GM12878 (cell line): ENCODE measurements around the gene DCPS. TPM values are rescaled to one million over a fixed set of nuclear protein-coding genes. Genes with fewer than 3 reads are reported as not detected.

Source experiments
- ATAC-seq: fragments of 200-7000 bp; cut with Tn5 transposase; 3 replicates; pipeline ENCODE4 v1.9.1; 2020; ENCODE audit warnings: mild to moderate bottlenecking, moderate library complexity
- BruUV-seq: library from RNA; stranded (reverse); fragments of 400-500 nt; replicated peaks from 2 replicates; lab custom pipeline; 2021; lab: Mats Ljungman, UMichigan
- CTCF ChIA-PET: fragments of 300-600 bp; sonication (Branson Sonifier 250); formaldehyde crosslinking; extraction: SDS; loops from one replicate; lab custom pipeline; 2021; ENCODE audit warnings: inconsistent platforms; lab: Yijun Ruan, JAX
- POLR2A ChIA-PET: fragments of 350-600 bp; formaldehyde crosslinking; extraction: SDS; loops from one replicate; lab custom pipeline; 2021; ENCODE audit warnings: inconsistent platforms; lab: Charles Lee
- RAD21 ChIA-PET: fragments of 300-600 bp; sonication (Branson Sonifier 250); formaldehyde crosslinking; loops from one replicate; lab custom pipeline; 2023; ENCODE audit warnings: antibody characterized with exemption; ENCODE audit not compliant: unreplicated experiment; lab: Charles Lee
- SMC1A ChIA-PET: fragments of 300-600 bp; sonication (Branson Sonifier 250); formaldehyde crosslinking; loops from one replicate; lab custom pipeline; 2023; ENCODE audit not compliant: unreplicated experiment, uncharacterized antibody; lab: Charles Lee
- DNase-seq: peaks from one replicate; pipeline ENCODE4 v3.0.0-alpha.2; 2011; ENCODE audit warnings: low read depth, low spot score
- FAIRE-seq: peaks from 3 replicates; lab custom pipeline; 2011; peaks lifted over from hg19 to GRCh38; lab: Jason Lieb, UNC
- H2AFZ ChIP-seq: 2 replicates; pipeline ENCODE4 v1.6.0; 2011; ENCODE audit warnings: low read depth, low read length, control low read depth; ENCODE audit not compliant: control insufficient read depth
- H3K27ac ChIP-seq: 2 replicates; pipeline ENCODE4 v1.5.1; 2011; ENCODE audit warnings: control low read depth; ENCODE audit not compliant: control insufficient read depth, insufficient read depth
- H3K27me3 ChIP-seq, 2 experiments: replicated peaks in 1 of 2; 2 replicates each; pipeline versions ENCODE4 v1.6.0 to v1.6.1; 2011; ENCODE audit warnings: low read length in 1 of 2; ENCODE audit not compliant: control insufficient read depth in 2 of 2, insufficient read depth in 2 of 2
- H3K36me3 ChIP-seq, 2 experiments: 2 replicates each; pipeline ENCODE4 v1.5.1; 2011; ENCODE audit warnings: low read length in 1 of 2; ENCODE audit not compliant: control insufficient read depth in 2 of 2, insufficient read depth in 2 of 2
- H3K4me1 ChIP-seq: 2 replicates; pipeline ENCODE4 v1.6.1; 2011; ENCODE audit warnings: mild to moderate bottlenecking, low read length, moderate library complexity, mixed read lengths; ENCODE audit not compliant: control insufficient read depth, insufficient read depth
- H3K4me2 ChIP-seq: 2 replicates; pipeline ENCODE4 v1.6.0; 2011; ENCODE audit warnings: control low read depth; ENCODE audit not compliant: control insufficient read depth, insufficient read depth
- H3K4me3 ChIP-seq: fragments of 200-600 bp; sonication (generic); 2 replicates; pipeline ENCODE4 v1.5.1; 2016
- H3K79me2 ChIP-seq: 2 replicates; pipeline ENCODE4 v1.6.0; 2011; ENCODE audit warnings: low read length; ENCODE audit not compliant: control insufficient read depth, insufficient read depth
- H3K9ac ChIP-seq: 2 replicates; pipeline ENCODE4 v1.8.0; 2011; ENCODE audit warnings: low read length, control low read depth, mixed read lengths; ENCODE audit not compliant: control insufficient read depth, insufficient read depth
- H3K9me3 ChIP-seq: replicated peaks from 3 replicates; pipeline ENCODE4 v1.5.1; 2011; ENCODE audit warnings: mild to moderate bottlenecking, low read length; ENCODE audit not compliant: control insufficient read depth, insufficient read depth
- H4K20me1 ChIP-seq: 2 replicates; pipeline ENCODE4 v1.6.0; 2011; ENCODE audit not compliant: control insufficient read depth, insufficient read depth
- BCL11A ChIP-seq: IDR thresholded peaks from 2 replicates; pipeline ENCODE4 v1.6.1; 2011; ENCODE audit warnings: low read depth, low read length
- BRCA1 ChIP-seq: IDR thresholded peaks from 2 replicates; pipeline ENCODE4 v1.6.1; 2011; ENCODE audit warnings: low read depth, low read length, improper control_type of control experiment
- CBX5 ChIP-seq: sonication (generic); IDR thresholded peaks from 2 replicates; pipeline ENCODE4 v1.6.1; 2016; ENCODE audit warnings: low read depth, moderate library complexity, mild to moderate bottlenecking, inconsistent platforms
- CHD2 ChIP-seq: IDR thresholded peaks from 2 replicates; pipeline ENCODE4 v1.6.1; 2011; ENCODE audit warnings: low read depth, low read length, improper control_type of control experiment, borderline replicate concordance
- EZH2 ChIP-seq: IDR thresholded peaks from 2 replicates; pipeline ENCODE4 v1.6.1; 2012; ENCODE audit warnings: low read depth, mild to moderate bottlenecking, control low read depth, inconsistent platforms, low read length, borderline replicate concordance; ENCODE audit not compliant: control insufficient read depth
- JUND ChIP-seq: IDR thresholded peaks from 2 replicates; pipeline ENCODE4 v1.6.1; 2012; ENCODE audit warnings: low read depth, mild to moderate bottlenecking, low read length, improper control_type of control experiment, moderate library complexity
- NBN ChIP-seq: fragments of 450-650 bp; IDR thresholded peaks from 2 replicates; pipeline ENCODE4 v1.6.1; 2016
- POU2F2 ChIP-seq: IDR thresholded peaks from 3 replicates; pipeline ENCODE4 v1.6.1; 2011; ENCODE audit warnings: low read depth, mild to moderate bottlenecking, low read length, borderline replicate concordance
- RAD21 ChIP-seq: IDR thresholded peaks from 2 replicates; pipeline ENCODE4 v1.6.1; 2011; ENCODE audit warnings: mild to moderate bottlenecking, low read depth, low read length, moderate library complexity; ENCODE audit not compliant: insufficient read depth
- RBBP5 ChIP-seq: fragments of 200-600 bp; sonication (generic); conservative IDR thresholded peaks from 2 replicates; pipeline ENCODE4 v1.6.1; 2016
- RELA ChIP-seq: fragments of 450-650 bp; IDR thresholded peaks from 2 replicates; pipeline ENCODE4 v1.8.0; 2014; ENCODE audit warnings: borderline replicate concordance; ENCODE audit not compliant: partially characterized antibody
- RUNX3 ChIP-seq: IDR thresholded peaks from 2 replicates; pipeline ENCODE4 v1.6.1; 2012; ENCODE audit warnings: low read length, inconsistent platforms
- SREBF2 ChIP-seq: IDR thresholded peaks from 2 replicates; pipeline ENCODE4 v1.6.1; 2012; ENCODE audit warnings: mild to moderate bottlenecking, low read length
- TCF12 ChIP-seq: IDR thresholded peaks from 2 replicates; pipeline ENCODE4 v1.6.1; 2011; ENCODE audit warnings: low read depth, mild to moderate bottlenecking, low read length
- WRNIP1 ChIP-seq: IDR thresholded peaks from 2 replicates; pipeline ENCODE4 v1.6.1; 2011; ENCODE audit warnings: low read depth, low read length, improper control_type of control experiment, borderline replicate concordance
- YY1 ChIP-seq: IDR thresholded peaks from 2 replicates; pipeline ENCODE4 v1.6.1; 2011; ENCODE audit warnings: low read depth, mild to moderate bottlenecking, low read length
- WGBS: methylation state at CpG from one replicate; pipeline ENCODE4 v1.1.6; 2016; ENCODE audit warnings: low lambda C conversion rate; ENCODE audit not compliant: insufficient replicate concordance, insufficient coverage; ENCODE audit errors: missing lambda C conversion rate; 5-methylcytosine and 5-hydroxymethylcytosine counted together
- in situ Hi-C: fragments of 300-500 bp; cut with MboI; formaldehyde crosslinking; loops from 9 replicates; pipeline ENCODE4 v1.14.3; 2018; ENCODE audit warnings: mixed read lengths
- intact Hi-C: fragments of 100-400 bp; cut with micrococcal nuclease; formaldehyde crosslinking; loops from one replicate; pipeline ENCODE4 v1.14.2; 2022; ENCODE audit not compliant: unreplicated experiment
- polyA plus RNA-seq, 11 experiments: library from polyadenylated mRNA; depleted of rRNA in 4 of 11; unstranded in 6 of 11; stranded (reverse) in 5 of 11; fragments of >200 nt; fragmentation: Nextera tagmentation in 4 of 11; fragmentation: Illumina TruSeq in 1 of 11; extraction: Ambion mirVana in 4 of 11; extraction: Trizol in 1 of 11; gene quantifications; 1 replicate in 1 of 11; 2 replicates in 10 of 11; pipeline versions ENCODE4 v1.2.1 to v1.2.3, GENCODE V29; 2011 to 2016; ENCODE audit warnings: inconsistent platforms in 2 of 11, missing spikeins in 2 of 11, low read depth in 1 of 11
- total RNA-seq, 4 experiments: library from RNA; depleted of rRNA in 3 of 4; stranded (reverse); fragments of >200 nt in 3 of 4; fragmentation: Illumina TruSeq in 1 of 4; extraction: Trizol in 1 of 4; gene quantifications; 2 replicates each; pipeline versions ENCODE4 v1.2.1 to v1.2.3, GENCODE V29; 2013 to 2021
- TF ChIP-seq, protein P1 (sequence below): fragments of 450-650 bp; formaldehyde crosslinking; IDR thresholded peaks from 2 replicates; pipeline ENCODE4 v1.4.0; 2022; ENCODE audit warnings: mild to moderate bottlenecking, moderate library complexity

DCPS gene
- total and polyA plus RNA-seq, 10 of the 15 experiments (the other 5 are each of a cell fraction or from before 2014, with no cell fraction given), result 23.5 to 101 (median 67.4) TPM

DNA sequence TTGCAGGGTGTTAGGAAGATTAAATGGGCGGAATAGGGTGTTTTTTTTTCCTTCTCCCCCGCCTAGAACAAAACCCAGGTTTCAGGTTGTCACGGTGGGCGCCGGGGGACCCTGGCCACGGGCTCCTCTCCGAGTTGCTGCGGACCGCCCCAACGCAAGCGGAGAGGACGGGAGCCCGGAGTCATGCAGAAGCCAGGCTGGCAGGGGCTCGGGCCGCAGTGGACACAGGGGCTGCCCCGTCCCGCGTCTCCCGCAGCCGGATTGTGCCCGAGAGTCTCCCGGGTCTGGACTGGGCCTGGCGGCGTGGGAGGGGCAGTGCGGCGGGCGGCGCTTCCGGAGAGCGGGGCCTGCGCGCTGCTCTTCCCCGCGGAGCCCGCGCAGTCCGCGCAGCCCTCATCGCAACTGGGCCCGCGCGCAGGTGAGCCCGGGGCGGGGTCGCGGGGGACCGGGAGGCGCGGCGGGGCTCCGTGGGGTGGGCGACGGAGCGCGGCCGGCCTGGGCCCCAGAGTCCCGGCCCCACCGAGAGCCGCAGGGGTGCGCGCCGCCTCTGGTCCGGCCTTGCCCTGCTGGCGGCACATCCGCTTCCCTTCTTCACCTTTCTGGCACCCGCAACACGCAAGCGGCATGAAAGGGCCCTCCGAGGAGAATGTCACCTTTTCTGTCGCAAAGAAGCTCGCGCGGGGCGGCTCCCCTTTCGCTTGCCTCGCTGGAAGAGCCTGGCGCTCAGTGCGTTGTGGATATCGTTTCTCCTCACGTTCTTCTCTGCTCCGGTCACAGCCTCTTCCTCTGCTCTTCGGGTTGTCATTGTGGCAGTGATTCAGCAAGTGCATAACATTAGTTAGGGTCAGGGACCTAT, 20.9 kb upstream of the DCPS start, which contains the start of gene TIRAP:
Gene TIRAP (plus strand): TSS at position 358 of the 856 bp plus-strand sequence. CDS start 7,802 bp downstream, outside the sequence.
- Histone ChIP-seq H3K4me2 (peak within 1 kb of the TSS; percentile 89), H4K20me1 (no peaks in the 10 kb centered on the region), H3K79me2 (peaks cover 6% of the 10 kb centered on the region), H3K4me3 (peak within 1 kb of the TSS; percentile 96), H3K9me3 (no peaks in the 10 kb centered on the region), H3K36me3 (peaks cover 0 to under 1% of the 10 kb centered on the region in 2 experiments; a peak in 1 of 4 replicates), H3K4me1 (peaks cover 22% of the 10 kb centered on the region), H3K27ac (peak within 1 kb of the TSS; percentile 84), H3K9ac (peak within 1 kb of the TSS; percentile 84), H3K27me3 (no peaks in the 10 kb centered on the region), H2AFZ (peak within 1 kb of the TSS; percentile 90)
- ATAC-seq (peak; percentile 83), FAIRE-seq (no peak), DNase-seq (no peak)
- CTCF ChIA-PET, result interaction anchor here (0.6 to 1.3 kb wide), 6 partner anchors 16 to 985 kb away, joined by 3 to 5 read pairs (median 3); partner anchors contain the start of gene DCPS
- intact Hi-C loops (no loop called here), in situ Hi-C loops (no loop called here)
- POLR2A ChIA-PET, result interaction anchor here (0.7 to 2.5 kb wide), 6 partner anchors 14 to 765 kb away, joined by 3 to 10 read pairs (median 3); partner anchors contain the start of genes FOXRED1 and SRPRA
- RAD21 ChIA-PET, result interaction anchor here (0.7 kb wide), 2 partner anchors 62 to 72 kb away, joined by 3 to 4 read pairs; no protein-coding TSS in a partner anchor
- SMC1A ChIA-PET, result interaction anchor here (0.7 to 1.8 kb wide), 3 partner anchors 10 to 21 kb away, joined by 3 to 6 read pairs (median 4); partner anchors contain the start of gene DCPS
- no TSS peak for BruUV-seq
- 6% methylated on average over 71 of the region's 82 CpGs for WGBS
- TF ChIP-seq, protein P1, sequence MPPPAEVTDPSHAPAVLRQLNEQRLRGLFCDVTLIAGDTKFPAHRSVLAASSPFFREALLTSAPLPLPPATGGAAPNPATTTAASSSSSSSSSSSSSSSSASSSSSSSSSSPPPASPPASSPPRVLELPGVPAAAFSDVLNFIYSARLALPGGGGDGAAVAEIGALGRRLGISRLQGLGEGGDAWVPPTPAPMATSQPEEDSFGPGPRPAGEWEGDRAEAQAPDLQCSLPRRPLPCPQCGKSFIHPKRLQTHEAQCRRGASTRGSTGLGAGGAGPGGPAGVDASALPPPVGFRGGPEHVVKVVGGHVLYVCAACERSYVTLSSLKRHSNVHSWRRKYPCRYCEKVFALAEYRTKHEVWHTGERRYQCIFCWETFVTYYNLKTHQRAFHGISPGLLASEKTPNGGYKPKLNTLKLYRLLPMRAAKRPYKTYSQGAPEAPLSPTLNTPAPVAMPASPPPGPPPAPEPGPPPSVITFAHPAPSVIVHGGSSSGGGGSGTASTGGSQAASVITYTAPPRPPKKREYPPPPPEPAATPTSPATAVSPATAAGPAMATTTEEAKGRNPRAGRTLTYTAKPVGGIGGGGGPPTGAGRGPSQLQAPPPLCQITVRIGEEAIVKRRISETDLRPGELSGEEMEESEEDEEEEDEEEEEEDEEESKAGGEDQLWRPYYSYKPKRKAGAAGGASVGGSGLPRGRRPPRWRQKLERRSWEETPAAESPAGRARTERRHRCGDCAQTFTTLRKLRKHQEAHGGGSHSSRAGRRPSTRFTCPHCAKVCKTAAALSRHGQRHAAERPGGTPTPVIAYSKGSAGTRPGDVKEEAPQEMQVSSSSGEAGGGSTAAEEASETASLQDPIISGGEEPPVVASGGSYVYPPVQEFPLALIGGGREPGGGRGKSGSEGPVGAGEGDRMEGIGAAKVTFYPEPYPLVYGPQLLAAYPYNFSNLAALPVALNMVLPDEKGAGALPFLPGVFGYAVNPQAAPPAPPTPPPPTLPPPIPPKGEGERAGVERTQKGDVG, result no peak
- no peak for TF ChIP-seq JUND
- TF ChIP-seq BRCA1, result no peak
- TF ChIP-seq BCL11A, result no peak
- TF ChIP-seq POU2F2, result no peak
- TF ChIP-seq TCF12, result no peak
- no peak for TF ChIP-seq RELA
- TF ChIP-seq SREBF2, result no peak
- no peak for TF ChIP-seq CHD2
- TF ChIP-seq RUNX3, result no peak; the same call in 1 of the 2 replicates
- TF ChIP-seq WRNIP1, result no peak
- TF ChIP-seq EZH2, result no peak
- no peak for TF ChIP-seq CBX5
- no peak; the same call in 1 of the 2 replicates for TF ChIP-seq NBN
- TF ChIP-seq RAD21, result no peak
- no peak for TF ChIP-seq RBBP5
- TF ChIP-seq YY1, result no peak
